Astrocyte of the spinal cord (primary cell): Measurements from ENCODE around the gene STK39.

Experiments
- DNase-seq: peaks from one replicate; pipeline ENCODE4 v3.0.0; 2011; ENCODE audit warnings: low read depth, low spot score
- H3K4me3 ChIP-seq: 2 replicates; pipeline ENCODE4 v1.5.1; 2011; ENCODE audit warnings: low read depth, mild to moderate bottlenecking, low read length, moderate library complexity
- CTCF ChIP-seq: IDR thresholded peaks from 2 replicates; pipeline ENCODE4 v1.5.1; 2012; ENCODE audit warnings: low read depth, mild to moderate bottlenecking, low read length, inconsistent platforms
- in situ Hi-C: cut with HindIII; loops from 2 replicates; pipeline ENCODE4 v1.10.0; 2017; ENCODE audit warnings: low sequenced_read_pairs

The STK39 gene

DNA sequence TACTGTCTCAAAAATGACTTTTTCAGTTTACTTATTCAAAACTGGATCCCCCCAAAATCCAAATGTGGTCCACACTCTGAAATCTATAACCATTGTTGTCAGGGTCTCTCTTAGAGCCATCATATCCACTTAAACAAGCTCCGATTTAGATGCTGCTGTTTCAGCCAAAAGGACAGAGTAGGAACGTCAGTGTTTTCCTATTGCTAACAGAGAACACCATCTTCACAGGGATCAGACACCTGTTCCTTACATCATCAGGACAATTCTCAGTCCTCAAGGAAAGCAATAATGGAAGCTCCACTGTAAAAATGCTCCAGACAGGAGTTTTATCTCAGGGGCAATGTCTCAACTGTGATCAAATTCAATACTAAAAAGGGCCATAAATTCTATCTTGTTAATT lies 155.4 kb downstream of the STK39 start:
- in situ Hi-C loops = no loop called here
- TF ChIP-seq CTCF = no peak
- H3K4me3 ChIP-seq = no peak overlapping the region
- DNase-seq = no peak

GRCh38 chr2:168090366-168091135 lies 156.8 kb downstream of the STK39 start:
- no peak overlapping the region for H3K4me3 ChIP-seq
- in situ Hi-C loops = no loop called here
- TF ChIP-seq CTCF = no peak
- DNase-seq = no peak

DNA sequence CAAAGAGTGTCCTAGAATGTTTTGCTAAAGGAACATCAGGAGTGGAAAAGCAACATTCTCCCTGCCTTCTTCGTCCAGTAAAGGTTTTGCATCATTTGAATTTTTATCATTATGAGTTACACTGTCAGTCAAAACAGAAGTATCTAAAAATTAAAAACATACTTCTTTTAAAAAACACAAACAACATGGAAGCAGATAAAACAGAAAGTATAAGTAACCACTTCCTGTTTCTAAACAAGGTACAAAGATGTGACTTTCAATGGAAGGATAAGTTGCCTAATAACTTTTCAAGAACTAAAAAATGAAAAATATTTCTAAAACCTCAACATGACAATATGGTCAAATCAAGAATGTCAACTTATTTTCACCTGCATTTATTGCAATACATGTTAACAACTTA lies 158.2 kb downstream of the STK39 start:
- in situ Hi-C loops = no loop called here
- no peak for DNase-seq
- H3K4me3 ChIP-seq = no peak overlapping the region
- TF ChIP-seq CTCF = no peak

- no peak for DNase-seq
- in situ Hi-C loops = no loop called here
- no peak overlapping the region for H3K4me3 ChIP-seq
- no peak for TF ChIP-seq CTCF
Observed at GRCh38 chr2:168087401-168087800, 160.0 kb downstream of the STK39 start.

- H3K4me3 ChIP-seq = no peak overlapping the region
- in situ Hi-C loops = no loop called here
- DNase-seq = no peak
- TF ChIP-seq CTCF = no peak
Observed at GRCh38 chr2:168086851-168087250, 160.5 kb downstream of the STK39 start.

- no peak for DNase-seq
- in situ Hi-C loops = no loop called here
- no peak overlapping the region for H3K4me3 ChIP-seq
- TF ChIP-seq CTCF = no peak
Observed at GRCh38 chr2:168085801-168086361, 161.5 kb downstream of the STK39 start.
